COLO668 (cell line): ENCODE data around the gene HAVCR1.
A peak's percentile ranks its signal among the peaks of the same experiment; 100 is the strongest.
"Not testable (repeated sequence)": the region's sequence is repeated elsewhere in the genome, so short reads cannot be mapped to it uniquely, and the experiment has no call there.

ENCODE experiments used
- DNase-seq: peaks from one replicate; lab custom pipeline; 2025; ENCODE audit not compliant: unreplicated experiment; lab: John Stamatoyannopoulos, UW

The HAVCR1 gene

GRCh38 chr5:157050050-157050449 lies 8.9 kb downstream of the HAVCR1 start:
- no peak for DNase-seq

DNA sequence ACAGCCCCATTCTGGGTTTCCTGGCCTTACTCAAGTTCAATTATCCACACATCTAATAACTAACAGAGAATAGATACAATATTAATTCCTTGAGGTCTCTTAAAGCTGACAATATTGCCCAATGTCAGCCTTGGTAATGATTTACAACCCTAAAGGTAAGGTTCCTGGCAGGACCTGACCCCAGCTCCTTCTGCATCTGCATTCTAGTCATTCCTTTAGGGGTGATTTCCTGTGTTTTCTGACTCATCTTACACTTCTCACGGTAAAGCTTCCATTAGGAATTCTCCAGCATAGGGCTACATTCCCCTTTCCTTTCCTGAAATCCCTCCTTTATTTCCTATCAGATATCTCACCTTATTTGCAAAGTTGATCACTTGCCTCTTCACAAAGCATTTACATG lies 9.3 kb downstream of the HAVCR1 start:
- DNase-seq, result no peak

- no peak for DNase-seq
Measured at GRCh38 chr5:157047898-157048297, 11.0 kb downstream of the HAVCR1 start.

DNA sequence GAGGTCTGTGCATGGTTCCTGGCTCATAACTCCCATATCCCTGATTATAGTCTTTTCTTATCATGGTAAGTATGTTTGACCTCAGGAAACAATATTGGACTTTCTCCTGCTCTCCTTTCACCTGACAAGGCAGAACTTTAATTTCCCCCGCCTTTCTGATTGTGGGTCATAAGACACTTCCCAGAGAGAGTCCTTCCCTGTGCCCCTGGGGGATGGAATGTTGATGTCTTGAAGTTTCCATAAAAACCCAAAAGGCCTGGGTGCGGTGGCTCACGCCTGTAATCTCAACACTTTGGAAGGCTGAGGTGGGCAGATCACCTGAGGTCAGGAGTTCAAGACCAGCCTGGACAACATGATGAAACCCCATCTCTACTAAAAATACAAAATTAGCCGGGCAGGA lies 11.9 kb downstream of the HAVCR1 start:
- DNase-seq, result not testable (repeated sequence)

GRCh38 chr5:157046041-157046440 lies 12.9 kb downstream of the HAVCR1 start:
- DNase-seq, result peak; percentile 4

GRCh38 chr5:157045601-157046000 lies 13.3 kb downstream of the HAVCR1 start:
- no peak for DNase-seq

- no peak for DNase-seq
Measured at GRCh38 chr5:157038568-157039187, 20.2 kb downstream of the HAVCR1 start.

GRCh38 chr5:157034106-157035072 lies 24.5 kb downstream of the HAVCR1 start:
- not testable (repeated sequence) for DNase-seq

DNA sequence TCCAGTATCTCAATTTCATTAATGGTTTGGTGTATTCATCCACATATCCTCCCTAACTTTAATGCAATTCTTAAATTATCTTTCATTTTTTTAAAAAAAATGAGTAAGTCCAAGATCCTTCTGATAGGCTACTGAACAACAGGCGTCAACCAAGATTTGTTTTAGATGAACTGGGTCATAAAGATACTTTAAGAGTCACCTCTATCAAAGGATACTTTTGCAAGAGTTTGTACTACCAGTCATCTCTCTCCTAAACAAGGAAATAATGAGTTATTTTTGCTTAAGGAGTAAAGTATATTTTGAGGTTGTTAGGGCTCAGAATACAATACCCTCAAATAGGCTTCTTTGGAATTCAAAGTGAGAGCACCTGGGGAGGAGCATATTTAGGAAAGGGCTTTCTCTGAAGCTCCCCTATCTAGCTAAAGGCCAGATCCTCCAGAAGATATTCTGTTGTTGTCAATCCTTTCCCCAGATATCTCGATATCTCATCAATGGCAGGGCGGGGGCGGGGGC lies 25.8 kb downstream of the HAVCR1 start:
- DNase-seq, result no peak

DNA sequence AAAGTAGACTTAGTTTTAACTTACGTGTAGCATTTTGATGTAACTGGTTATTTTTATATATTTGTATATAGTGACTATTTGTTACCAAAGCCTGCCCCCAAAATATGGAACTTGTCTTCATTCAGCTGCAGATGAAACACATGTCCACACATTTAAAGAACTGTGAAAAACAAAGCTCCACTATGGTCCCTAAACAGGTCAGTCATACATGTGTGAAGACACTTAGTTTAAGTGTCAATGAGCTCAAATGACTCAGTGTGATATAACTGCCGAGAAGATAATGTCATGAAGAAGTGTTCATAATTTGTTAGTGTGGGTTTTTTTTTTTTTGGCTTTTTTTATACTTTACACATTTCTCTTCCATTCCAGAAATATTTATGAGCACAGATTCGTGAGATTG lies 28.2 kb downstream of the HAVCR1 start:
- no peak for DNase-seq

DNA sequence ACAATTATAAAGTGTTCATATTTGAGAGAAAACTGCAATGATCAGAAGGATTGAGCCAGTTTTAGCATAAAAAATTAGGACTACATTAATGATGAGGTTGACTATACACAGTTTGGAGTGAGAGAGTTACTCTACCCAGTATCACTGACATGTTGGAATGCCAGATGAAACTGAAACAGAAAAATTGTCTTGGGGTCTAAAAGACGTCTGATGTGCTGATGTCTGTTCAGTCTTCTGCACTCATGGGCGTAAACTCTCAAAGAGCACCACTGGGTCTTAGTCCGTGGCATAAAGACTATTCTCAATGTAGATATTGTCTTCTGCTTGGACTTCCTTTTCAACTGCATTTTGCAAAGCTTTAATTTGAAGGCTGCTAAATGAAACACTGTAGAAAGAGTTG lies 29.5 kb downstream of the HAVCR1 start:
- no peak for DNase-seq

DNA sequence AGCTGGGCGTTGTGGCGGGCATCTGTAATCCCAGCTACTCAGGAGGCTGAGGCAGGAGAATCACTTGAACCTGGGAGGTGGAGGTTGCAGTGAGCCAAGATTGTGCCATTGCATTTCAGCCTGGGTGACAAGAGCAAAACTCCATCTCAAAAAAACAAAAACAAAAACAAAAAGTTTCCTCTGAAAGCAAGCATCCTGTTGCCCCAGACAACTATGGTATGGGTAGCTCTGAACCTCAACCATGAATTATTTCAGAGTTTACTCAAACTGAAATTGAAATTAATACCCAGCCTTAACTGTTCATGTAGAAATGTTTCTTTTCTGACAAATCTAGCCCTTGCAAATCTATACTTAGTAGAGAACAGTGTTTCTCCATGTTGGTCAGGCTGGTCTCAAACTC lies 31.3 kb downstream of the HAVCR1 start:
- not testable (repeated sequence) for DNase-seq

DNA sequence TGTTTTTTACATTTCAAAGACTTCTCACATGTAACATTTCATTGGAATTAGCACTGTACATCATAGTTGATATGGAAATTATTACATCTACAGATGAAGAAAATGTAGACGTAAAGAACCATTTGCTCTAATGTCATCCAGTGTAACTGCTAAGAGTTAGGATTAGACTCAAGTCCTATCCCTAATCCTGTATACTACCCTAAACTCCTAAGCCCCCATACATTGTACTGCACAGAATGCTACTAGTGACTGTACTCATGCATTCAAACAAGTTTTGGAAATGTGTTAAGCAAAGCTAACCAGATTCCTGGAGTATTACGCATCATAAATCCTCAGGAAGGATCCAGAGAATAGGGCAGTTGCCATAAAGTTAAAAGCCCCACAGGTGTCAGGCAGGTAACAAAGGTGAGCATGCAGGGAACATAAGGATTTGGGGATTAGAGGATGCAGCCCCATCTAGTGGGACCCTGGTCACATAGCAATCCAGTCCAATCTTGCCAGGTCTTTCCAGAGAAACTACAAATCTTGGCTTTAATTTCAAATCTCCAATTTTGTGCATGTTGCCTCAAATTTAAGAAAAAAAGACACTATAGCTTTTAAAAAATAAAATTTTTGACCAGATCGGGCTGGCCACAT lies 32.0 kb downstream of the HAVCR1 start:
- DNase-seq, result peak; percentile 25

DNA sequence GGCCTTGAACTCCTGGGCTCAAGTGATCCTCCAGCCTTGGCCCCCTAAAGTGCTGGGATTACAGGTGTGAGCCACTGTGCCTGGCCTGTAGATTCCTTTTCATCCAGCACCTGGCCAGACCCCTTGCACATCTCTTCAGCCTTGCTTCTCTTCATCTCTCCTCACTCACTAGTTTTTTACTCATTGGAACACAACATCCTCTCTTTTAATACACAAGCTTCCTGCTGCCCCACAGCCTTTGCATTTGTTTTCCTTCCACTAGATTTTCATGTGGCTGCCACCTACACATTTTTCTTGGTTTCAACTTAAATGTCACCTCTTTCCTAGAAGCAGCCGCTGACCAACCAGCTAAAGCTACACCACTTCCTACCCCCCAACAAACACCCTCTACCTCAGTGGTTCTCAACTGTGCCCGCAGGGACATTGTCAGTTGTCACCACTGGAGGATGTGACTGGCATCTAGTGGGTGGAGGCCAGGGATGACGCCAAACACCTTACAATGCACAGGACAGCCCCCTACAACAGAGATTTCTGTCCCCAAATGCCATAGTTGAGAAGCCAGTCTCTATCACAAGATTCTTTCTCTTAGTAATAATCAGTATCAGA lies 33.7 kb downstream of the HAVCR1 start:
- no peak for DNase-seq

DNA sequence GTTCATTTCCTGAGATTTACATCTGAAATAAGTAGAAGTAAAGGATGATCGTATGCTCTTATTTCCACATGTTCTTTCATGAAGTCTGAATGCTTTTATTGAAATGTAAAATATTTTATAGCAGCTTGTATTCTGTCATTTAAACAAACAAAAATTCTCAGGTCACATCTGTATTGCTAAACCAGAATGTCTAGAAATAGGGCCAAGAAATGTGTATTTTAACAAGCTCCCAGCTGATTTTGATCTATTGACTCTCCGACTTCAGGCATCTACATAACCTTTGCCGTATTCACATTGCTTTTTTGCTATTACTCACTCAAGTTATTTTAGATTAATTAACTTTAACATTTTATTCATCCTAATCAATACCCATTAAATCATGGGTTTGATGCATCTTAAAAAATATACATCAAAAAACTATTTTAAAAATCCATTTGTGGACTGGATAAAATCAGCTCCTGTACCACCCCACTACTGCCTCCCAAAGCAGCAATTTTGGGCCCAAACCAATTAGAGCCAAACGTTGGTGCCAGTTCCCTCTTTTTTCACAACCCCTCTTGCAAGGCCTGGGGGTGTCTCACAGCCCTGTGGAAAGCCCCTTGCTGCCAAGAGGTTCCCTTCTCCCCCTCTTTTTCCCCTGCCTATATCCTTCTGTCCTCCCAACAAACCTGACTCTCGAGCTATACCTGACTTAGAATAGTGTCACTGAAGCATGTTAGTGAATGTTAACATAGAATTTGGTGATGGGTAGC lies 34.5 kb downstream of the HAVCR1 start:
- DNase-seq, result no peak

GRCh38 chr5:157022024-157022423 lies 36.9 kb downstream of the HAVCR1 start:
- DNase-seq, result no peak

- no peak for DNase-seq
Measured at GRCh38 chr5:157020511-157021222, 38.2 kb downstream of the HAVCR1 start.

GRCh38 chr5:157020002-157020401 lies 38.9 kb downstream of the HAVCR1 start:
- no peak for DNase-seq

- not testable (repeated sequence) for DNase-seq
Measured at GRCh38 chr5:157014143-157014542, 44.8 kb downstream of the HAVCR1 start.

DNA sequence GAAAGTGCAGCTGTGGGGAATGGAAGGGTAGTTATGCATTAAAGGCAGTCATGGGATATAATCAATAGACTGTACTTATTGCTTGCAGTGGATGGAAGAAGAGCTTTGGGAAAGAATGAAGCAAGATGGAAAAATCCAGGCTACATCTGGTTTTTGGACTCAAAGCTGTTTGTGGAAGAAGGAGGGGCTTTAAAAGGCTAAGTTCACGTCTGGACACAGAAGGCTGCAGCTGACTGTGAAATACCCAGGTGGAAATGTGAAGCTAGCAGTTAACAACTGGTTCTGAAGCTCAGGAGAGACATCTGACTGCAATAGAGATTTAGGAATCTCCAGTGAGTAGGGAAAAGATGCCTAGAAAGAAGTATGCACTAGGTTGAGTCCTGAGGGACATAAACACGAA lies 52.7 kb downstream of the HAVCR1 start:
- no peak for DNase-seq
